HT-29 (cell line): ENCODE data around the gene PUS10. TPM values are rescaled to one million over a fixed set of nuclear protein-coding genes. Genes with fewer than 3 reads are reported as not detected.
A peak's percentile ranks its signal among the peaks of the same experiment; 100 is the strongest.
"Not testable (repeated sequence)": the region's sequence is repeated elsewhere in the genome, so short reads cannot be mapped to it uniquely, and the experiment has no call there.

Experiments
- DNase-seq: peaks from one replicate; pipeline ENCODE4 v3.0.0-alpha.2; 2015; ENCODE audit warnings: low spot score
- total RNA-seq: library from RNA; depleted of rRNA; stranded (reverse); fragments of >200 nt; shearing (Covaris generic); gene quantifications from 2 replicates; pipeline ENCODE4 v1.2.3, GENCODE V29; 2014

Gene PUS10
- total RNA-seq, 1 experiment from 2014 or later: 1.3 TPM

GRCh38 chr2:61012303-61012702 is 5.8 kb downstream of the PUS10 start:
- DNase-seq: not testable (repeated sequence)

- DNase-seq: no peak
These were observed 6.4 kb downstream of the PUS10 start for GRCh38 chr2:61011678-61012077.

DNA sequence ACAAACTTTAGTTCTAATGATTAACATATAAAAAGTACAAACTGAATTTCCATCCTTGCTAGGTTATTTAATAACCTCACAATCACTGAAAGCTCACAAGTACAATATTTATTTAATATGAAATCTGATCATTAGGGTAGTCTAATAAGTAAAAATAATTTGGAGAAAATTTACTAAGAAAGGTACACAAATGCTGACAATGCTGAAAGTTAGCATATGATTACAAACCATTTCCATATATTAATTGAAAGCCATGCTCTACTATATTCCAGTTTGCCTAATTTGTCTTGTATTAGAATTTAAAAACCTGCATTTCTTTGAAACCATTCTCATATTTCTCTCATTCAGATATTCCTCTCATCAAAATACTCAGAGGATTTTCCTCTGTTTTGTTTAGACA is 8.7 kb downstream of the PUS10 start:
- DNase-seq: no peak

DNA sequence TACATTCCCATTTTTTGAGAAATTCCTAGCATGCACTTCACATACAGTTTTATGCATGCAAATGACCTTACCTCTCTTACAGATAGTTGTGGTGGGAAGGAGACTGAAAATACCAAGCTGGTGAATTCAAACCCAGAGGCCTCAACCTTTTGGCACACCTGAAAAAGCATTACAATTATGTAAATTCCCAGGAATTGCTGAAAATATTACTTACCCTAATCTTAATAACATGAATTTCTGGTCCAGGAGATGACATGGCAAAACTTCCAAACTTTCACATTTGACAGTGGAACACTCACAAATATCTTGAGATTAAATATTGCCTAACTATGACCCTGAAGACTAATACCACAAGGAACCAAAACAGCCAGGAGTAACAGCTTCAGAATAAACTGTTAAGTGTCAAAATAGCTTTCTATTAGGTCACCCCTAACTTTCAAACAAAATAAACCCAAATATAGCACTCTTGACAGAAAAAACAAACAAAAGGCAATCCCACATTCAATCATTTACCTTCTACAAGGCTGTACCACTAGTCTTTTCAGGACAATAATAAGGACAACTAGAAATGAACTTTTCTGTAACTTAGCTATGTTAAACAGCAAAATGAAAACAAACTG is 11.5 kb downstream of the PUS10 start:
- no peak for DNase-seq

GRCh38 chr2:61005736-61006135 is 12.3 kb downstream of the PUS10 start:
- DNase-seq: no peak

DNA sequence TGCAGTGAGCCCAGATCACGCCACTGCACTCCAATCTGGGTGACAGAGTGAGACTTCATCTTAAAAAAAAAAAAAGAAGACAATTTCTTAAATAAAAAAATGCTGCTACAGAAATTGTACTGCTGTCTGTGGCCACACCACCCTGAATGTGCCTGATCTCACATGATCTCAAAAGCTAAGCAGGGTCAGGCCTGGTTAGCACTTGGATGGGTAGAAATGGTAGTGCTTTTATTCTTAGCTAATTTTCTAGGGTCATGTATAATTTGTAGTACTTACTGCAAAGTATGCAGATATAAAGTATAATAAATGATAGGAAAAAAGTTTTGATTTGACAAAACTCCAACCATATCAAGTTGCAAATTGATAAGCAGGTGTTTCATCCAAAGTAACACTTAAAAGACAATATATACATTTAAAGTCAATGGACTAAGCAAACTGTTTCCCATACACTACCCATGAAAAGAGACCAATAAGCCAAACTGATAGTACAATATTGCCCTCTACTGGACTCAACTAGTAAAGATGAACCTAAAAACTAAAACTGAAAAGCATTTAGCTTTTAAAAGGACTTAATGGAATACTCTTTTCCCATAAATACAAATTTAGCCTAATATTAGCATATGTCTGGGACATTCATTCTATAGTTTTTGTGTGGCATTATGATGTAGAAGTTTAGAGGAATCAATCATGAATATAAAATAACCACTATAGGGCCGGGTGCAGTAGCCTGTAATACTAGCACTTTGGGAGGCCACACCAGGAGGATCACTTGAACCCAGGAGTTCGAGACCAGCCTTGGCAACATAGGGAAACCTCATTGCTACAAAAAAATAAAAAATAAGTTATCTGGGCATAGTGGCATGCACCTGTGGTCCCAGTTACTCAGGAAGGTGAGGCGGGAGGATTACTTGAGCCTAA is 19.2 kb downstream of the PUS10 start:
- peak; percentile 63 for DNase-seq

GRCh38 chr2:60994131-60994530 is 23.9 kb downstream of the PUS10 start:
- DNase-seq: no peak

GRCh38 chr2:60992985-60993392 is 25.1 kb downstream of the PUS10 start:
- DNase-seq: no peak

DNA sequence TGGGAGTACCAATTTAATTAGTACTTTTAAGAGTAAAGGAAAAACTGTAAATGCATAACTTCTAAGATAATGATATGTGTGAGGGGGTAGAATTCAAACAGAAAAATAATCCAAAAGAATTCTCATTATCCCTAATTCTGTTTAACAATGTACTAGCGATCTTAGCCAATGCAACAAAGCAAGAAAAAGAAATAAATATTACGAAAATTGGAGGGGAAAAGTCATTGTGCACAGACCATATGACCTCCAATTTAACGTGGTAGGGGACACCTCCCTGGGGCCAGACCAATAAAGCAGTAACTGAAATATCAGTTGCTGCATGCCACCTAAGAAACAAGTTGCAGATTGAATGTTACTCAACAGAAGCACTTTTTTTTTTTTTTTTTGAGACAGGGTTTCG is 26.4 kb downstream of the PUS10 start:
- no peak for DNase-seq

DNA sequence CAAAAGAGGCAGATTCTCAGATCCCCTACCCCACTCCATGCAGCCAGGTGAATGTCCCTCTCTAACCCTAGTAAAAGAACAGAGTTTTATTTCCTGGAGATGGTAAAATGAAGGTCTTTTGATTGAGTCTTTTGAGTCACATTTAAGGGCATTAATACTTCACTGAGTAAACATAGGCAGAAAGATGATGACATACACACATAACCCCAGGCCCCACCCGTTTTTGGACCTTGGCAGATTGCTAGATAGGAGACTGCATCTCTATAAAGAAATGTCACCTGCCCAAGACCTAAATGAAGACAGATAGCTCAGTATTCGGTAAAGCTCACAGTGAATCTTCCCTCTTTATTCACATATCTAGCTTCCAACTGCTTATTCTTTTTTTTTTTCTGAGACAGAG is 28.8 kb downstream of the PUS10 start:
- DNase-seq: peak; percentile 20

DNA sequence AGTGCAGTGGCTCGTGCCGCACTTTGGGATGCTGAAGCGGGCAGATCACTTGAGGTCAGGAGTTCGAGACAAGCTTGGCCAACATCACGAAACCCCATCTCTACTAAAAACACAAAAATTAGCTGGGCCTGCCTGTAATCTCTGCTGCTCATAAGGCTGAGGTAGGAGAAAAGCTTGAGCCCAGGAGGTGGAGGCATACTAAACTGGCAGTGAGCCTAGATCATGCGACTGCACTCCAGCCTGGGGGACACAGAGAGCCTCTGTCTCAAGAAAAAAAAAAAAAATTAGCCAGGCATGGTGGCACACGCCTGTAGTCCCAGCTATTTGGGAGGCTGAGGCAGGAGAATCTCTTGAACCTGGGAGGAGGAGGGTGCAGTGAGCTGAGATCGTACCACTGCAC is 30.4 kb downstream of the PUS10 start:
- not testable (repeated sequence) for DNase-seq

DNA sequence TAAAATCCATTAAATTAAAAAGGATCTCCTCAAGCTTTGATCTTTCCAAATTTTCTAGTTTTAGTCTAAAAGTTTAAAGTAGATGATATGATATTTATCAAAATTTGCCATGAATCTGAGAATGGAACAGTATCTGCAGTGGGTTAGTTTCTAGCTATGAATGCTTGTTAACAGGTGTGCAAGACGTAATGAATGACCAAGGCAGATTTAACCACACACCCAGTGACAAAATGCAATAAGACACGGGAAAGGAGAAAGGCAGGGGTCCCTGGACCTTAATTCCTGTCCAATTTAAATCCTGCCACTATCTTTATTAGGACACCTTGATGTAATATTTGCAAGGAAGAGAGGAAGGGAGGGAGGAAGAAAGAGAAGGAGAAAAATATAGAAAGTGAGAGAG is 31.0 kb downstream of the PUS10 start:
- no peak for DNase-seq

GRCh38 chr2:60984720-60985119 is 33.3 kb downstream of the PUS10 start:
- DNase-seq: no peak

GRCh38 chr2:60982066-60982465 is 36.0 kb downstream of the PUS10 start:
- DNase-seq: not testable (repeated sequence)

GRCh38 chr2:60980071-60980815 is 37.8 kb downstream of the PUS10 start:
- DNase-seq: no peak

DNA sequence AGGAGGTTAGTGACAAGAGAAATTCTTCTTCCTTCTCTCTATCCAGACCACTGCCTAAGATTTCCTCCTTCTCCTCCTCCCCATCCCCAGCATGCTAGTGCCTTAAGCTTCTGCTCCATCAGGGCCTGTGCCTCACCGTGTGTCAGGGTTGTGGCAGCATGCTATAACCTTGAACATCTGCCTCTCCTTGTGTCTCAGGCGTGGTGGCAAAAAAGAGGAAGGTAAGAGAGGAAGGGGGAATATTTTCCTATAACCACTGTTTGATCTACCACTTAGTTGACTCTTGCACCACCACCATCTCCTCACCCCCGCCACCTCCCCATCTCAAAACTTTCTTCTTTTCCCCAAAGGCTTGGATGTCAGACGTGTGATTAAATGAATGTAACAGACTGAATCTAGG is 38.8 kb downstream of the PUS10 start:
- no peak for DNase-seq

GRCh38 chr2:60977562-60977895 is 40.5 kb downstream of the PUS10 start:
- no peak for DNase-seq

DNA sequence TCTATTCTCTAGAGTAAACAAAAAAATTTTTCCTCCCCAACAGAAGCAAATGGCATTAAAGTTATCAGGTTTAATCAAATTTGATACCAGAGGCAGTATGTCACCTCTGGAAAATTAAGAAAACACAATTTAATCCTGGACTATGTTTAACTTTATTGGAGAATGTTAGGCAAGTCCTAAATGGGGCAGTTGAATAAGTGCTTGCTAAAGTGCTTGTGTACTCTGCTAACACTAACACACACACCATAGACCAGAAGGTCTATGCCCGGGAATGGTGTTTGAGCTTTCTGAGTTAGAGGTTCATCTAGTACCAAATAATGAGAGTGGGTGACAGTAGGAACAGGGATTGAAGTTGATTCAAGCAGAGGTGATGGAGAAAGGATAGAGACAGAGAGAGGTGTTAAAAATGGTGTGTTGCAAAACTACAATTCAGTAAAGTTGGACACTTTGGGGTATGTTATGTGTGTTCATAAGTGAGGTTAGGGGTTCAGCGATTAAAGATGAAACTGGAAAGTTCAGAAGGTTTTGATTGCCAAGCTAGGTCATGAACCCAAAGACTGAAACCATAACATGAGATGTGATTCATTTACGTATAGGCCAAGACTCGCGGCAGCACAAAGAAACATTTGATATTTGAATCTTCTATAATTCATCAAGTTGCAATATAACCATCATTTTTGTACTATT is 41.0 kb downstream of the PUS10 start:
- DNase-seq: no peak

GRCh38 chr2:60976256-60976850 is 41.7 kb downstream of the PUS10 start:
- DNase-seq: no peak

GRCh38 chr2:60974652-60975051 is 43.4 kb downstream of the PUS10 start:
- no peak for DNase-seq

- no peak for DNase-seq
These were observed 44.4 kb downstream of the PUS10 start for GRCh38 chr2:60973705-60974104.
